HG02678 (cell line): ENCODE measurements around the gene FGG.

ENCODE experiments used
- ATAC-seq: cut with Tn5 transposase; IDR thresholded peaks from one replicate; pipeline ENCODE4 v1.9.1; 2021; ENCODE audit warnings: mild to moderate bottlenecking, moderate library complexity; ENCODE audit not compliant: unreplicated experiment

The FGG gene

GRCh38 chr4:154559141-154559493 lies 53.3 kb downstream of the FGG start:
- ATAC-seq, result no peak
